ENCODE data around the gene LMBR1.

DNA sequence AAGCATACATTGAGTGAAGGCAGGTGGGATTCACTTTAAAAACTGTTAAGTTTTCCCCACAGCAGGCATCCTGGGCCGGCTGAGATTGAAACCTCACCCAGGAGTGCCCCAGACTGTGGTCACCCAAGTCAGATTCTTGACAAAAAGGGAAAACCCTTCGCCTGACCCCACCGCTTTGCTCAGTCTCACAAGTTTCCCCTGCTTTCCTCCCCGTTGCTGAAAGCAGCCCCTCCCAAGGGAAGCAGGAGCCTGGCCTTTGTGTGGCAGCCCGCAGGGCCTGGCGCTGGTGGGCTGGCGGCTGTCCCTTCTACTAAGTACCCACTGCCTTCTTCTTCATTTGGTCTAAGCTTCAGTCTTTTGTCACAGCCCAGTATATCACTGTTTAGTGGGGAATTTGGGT, 236.4 kb downstream of the LMBR1 start:
- TF ChIP-seq ZNF383 (CRISPR knock-in tag; IDR thresholded peaks at IDR 0.05; ENCODE audit: borderline replicate concordance) = no peak
- no peak for TF ChIP-seq GABPB1 (CRISPR knock-in tag; IDR thresholded peaks at IDR 0.05)
- TF ChIP-seq, protein P1, sequence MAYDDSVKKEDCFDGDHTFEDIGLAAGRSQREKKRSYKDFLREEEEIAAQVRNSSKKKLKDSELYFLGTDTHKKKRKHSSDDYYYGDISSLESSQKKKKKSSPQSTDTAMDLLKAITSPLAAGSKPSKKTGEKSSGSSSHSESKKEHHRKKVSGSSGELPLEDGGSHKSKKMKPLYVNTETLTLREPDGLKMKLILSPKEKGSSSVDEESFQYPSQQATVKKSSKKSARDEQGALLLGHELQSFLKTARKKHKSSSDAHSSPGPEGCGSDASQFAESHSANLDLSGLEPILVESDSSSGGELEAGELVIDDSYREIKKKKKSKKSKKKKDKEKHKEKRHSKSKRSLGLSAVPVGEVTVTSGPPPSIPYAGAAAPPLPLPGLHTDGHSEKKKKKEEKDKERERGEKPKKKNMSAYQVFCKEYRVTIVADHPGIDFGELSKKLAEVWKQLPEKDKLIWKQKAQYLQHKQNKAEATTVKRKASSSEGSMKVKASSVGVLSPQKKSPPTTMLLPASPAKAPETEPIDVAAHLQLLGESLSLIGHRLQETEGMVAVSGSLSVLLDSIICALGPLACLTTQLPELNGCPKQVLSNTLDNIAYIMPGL (CRISPR knock-in tag; IDR thresholded peaks at IDR 0.05; ENCODE audit: borderline replicate concordance in 1 of 2, low read depth in 1 of 2) = no peak
- TF ChIP-seq NR3C1 (CRISPR knock-in tag; IDR thresholded peaks at IDR 0.05) = no peak
- TF ChIP-seq FOSL1 (CRISPR knock-in tag; IDR thresholded peaks at IDR 0.05; ENCODE audit: borderline replicate concordance) = no peak
- no peak for TF ChIP-seq USF2 (IDR thresholded peaks at IDR 0.05; ENCODE audit: low read depth, low read length)
- TF ChIP-seq USF2 (CRISPR knock-in tag; IDR thresholded peaks at IDR 0.05; ENCODE audit: borderline replicate concordance) = no peak
- TF ChIP-seq ZBTB34 (CRISPR knock-in tag; IDR thresholded peaks at IDR 0.05) = no peak
- no peak for TF ChIP-seq CREM (IDR thresholded peaks at IDR 0.05)
- TF ChIP-seq CREM (CRISPR knock-in tag; IDR thresholded peaks at IDR 0.05) = no peak
- TF ChIP-seq ZNF331 (CRISPR knock-in tag; IDR thresholded peaks at IDR 0.05) = no peak
- TF ChIP-seq, protein P2, sequence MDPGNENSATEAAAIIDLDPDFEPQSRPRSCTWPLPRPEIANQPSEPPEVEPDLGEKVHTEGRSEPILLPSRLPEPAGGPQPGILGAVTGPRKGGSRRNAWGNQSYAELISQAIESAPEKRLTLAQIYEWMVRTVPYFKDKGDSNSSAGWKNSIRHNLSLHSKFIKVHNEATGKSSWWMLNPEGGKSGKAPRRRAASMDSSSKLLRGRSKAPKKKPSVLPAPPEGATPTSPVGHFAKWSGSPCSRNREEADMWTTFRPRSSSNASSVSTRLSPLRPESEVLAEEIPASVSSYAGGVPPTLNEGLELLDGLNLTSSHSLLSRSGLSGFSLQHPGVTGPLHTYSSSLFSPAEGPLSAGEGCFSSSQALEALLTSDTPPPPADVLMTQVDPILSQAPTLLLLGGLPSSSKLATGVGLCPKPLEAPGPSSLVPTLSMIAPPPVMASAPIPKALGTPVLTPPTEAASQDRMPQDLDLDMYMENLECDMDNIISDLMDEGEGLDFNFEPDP (CRISPR knock-in tag; conservative IDR thresholded peaks at IDR 0.05) = no peak
- TF ChIP-seq SMARCC2 (IDR thresholded peaks at IDR 0.05) = no peak
- TF ChIP-seq NR2C2 (CRISPR knock-in tag; IDR thresholded peaks at IDR 0.05; ENCODE audit: borderline replicate concordance) = no peak
- no peak for TF ChIP-seq TAF1 (CRISPR knock-in tag; IDR thresholded peaks at IDR 0.05)
- TF ChIP-seq CREB1 (IDR thresholded peaks at IDR 0.05) = no peak
- no peak for TF ChIP-seq CREB1 (CRISPR knock-in tag; IDR thresholded peaks at IDR 0.05)

All from HepG2 (cell line).